ENCODE measurements around the gene ZNF442. TPM values are rescaled to one million over a fixed set of nuclear protein-coding genes. Genes with fewer than 3 reads are reported as not detected.
"Not testable (repeated sequence)": the region's sequence is repeated elsewhere in the genome, so short reads cannot be mapped to it uniquely, and the experiment has no call there.

The ZNF442 gene
- total RNA-seq, 1 experiment from 2014 or later, result not detected

DNA sequence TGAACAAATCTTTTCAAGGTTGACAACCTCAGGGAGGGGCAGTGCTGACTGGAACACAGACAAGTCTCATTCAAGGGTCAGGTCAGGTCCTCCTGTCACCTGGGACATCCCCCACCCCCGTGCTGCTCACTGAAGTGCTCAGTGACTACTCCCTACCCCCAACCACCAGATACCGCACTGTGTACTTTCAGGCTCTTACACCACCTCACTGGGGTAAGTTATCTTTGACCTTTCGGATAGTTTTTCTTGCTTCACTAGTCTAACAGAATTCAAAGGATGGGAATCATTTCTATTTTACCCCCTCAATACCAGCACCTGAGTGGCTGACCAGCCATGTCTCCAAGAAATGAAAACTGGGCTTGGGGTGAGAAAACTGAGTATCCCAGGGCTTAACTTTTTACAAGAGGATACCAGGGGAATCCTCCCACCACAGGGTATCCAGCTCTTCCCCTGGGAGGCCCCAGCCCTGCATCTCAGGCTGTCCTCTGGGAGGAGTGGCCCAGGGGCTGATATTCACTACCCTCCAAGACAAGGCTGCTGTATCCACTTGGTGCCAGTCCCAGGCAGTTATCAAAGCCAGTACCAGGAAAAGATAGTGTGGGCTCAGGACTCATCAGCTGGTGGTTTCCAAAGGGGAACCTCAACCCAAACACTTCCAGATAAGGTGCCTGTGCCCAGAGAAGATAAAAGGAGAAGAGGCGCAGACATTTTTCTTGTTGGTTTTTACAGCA is 34.1 kb downstream of the ZNF442 start:
- no peak for DNase-seq (ENCODE audit: extremely low read depth, low read depth)

DNA sequence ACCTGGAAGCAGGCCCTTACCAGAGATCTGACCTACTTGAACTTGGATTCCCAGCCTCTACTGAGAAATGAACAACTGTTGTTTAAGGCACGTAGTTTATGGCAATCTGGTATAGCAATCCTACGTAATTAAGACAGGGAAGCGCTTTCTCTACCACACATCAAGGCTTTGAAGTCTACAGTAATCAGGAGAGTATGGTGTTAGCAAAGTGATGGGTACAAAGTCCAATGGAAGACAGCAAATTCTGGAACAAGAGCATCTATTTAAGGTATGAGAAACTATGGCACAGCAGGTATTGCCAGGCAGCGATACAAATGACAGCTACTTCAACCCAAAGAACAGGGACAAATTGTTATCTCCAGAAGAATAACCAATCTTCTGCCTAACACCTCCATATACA is 35.1 kb downstream of the ZNF442 start:
- DNase-seq (ENCODE audit: extremely low read depth, low read depth), result no peak

DNA sequence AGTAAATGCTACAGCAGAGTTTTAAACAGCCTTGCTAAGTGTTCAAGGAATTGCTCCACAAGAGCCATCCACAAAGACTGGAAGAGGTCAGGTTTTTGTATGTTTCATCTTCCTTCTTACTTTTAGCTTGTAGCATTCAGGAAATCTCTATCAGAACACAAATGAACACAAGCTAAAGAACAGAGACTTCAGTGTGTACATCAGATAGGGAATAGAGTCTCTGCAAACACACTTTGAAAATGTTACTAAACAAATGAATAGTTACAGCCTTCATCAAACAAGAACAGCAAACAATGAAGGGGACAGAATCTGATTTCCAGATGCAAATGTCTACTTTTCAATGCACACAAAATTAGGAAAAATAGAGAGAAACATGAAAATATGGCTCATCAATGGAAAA is 39.8 kb downstream of the ZNF442 start:
- DNase-seq (ENCODE audit: extremely low read depth, low read depth), result no peak

DNA sequence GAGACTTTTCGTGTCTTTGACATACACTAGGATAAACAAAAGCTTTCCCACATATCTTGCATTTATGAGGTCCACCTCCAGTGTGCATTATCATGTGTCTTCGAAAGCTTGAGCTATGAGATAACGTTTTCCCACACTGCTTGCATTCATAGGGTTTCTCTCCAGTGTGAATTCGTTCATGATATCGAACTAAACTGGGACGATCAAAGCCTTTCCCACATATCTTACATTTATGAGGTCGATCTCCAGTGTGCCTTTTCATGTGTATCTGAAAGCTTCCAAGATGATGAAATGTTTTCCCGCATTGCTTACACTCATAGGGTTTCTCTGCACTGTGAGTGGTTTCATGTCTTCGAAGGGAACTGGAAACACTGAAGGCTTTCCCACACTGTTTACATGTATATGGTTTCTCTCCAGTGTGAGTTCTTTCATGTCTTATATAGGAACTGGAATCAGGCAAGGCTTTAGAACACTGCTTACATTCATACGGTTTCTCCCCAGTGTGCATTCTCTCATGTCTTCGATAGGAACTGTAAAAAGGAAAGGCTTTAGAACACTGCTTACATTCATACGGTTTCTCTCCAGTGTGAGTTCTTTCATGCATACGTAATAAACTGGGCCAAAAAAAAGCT is 46.6 kb downstream of the ZNF442 start:
- no peak for DNase-seq (ENCODE audit: extremely low read depth, low read depth)

DNA sequence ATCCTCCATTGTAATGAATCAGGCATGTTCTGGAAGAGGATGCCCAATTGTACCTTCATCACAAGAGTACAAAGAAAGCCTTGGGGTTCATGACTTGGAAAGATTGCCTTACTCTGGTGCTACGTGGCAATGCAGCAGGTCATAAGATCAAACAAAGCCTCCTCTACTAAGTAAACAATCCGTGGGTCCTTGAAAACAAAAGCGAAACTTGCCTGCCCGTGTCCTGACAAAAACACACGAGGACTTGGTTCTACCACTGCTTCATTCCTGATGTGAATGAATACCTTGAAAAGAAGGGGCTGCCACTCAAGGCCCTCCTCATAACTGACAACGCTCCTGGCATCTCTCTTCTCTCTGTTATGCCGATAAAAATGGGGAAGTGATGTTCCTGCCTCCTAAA is 50.9 kb downstream of the ZNF442 start:
- DNase-seq (ENCODE audit: extremely low read depth, low read depth), result no peak

DNA sequence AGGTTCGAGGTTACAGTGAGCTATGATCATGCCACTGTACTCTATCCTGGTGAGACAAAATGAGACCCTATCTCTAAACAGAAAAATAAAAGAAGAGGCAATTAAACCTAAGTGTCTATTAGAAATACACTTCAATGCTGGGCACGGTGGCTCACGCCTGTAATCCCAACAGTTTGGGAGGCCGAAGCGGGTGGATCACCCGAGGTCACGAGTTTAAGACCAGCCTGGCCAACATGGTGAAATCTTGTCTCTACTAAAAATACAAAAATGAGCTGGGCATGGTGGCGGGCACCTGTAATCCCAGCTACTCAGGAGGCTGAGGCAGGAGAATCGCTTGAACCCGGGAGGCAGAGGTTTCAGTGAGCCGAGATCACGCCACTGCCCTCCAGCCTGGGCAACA is 56.6 kb downstream of the ZNF442 start:
- not testable (repeated sequence) for DNase-seq (ENCODE audit: extremely low read depth, low read depth)

Small RNA genes lying within 50 kb of the gene (small RNA-seq; reads per million reads assigned to genes)
- 0 reads per million in 2 experiments for gene RPS29P23

Other genes starting within 250 kb of the ZNF442 start
- 0.75 and 1.7 TPM in 2 replicates for gene ZNF20, start 225.3 kb downstream of the ZNF442 start, total RNA-seq (2014; rRNA removed; shearing (Covaris generic))
- gene ZNF625, start 208.9 kb downstream of the ZNF442 start, total RNA-seq (2014; rRNA removed; shearing (Covaris generic)), result not detected in 2 replicates
- gene ZNF136, start 202.6 kb downstream of the ZNF442 start, total RNA-seq (2014; rRNA removed; shearing (Covaris generic)), result 3.7 and 3.9 TPM in 2 replicates
- 0.17 and 0.32 TPM in 2 replicates for gene ZNF44, start 70.8 kb downstream of the ZNF442 start, total RNA-seq (2014; rRNA removed; shearing (Covaris generic))
- gene ZNF563, start 32.0 kb downstream of the ZNF442 start, total RNA-seq (2014; rRNA removed; shearing (Covaris generic)), result not detected in 2 replicates
- 1.6 and 2.5 TPM in 2 replicates for gene ZNF799, start 35.6 kb upstream of the ZNF442 start, total RNA-seq (2014; rRNA removed; shearing (Covaris generic))
- gene ZNF443, start 75.3 kb upstream of the ZNF442 start, total RNA-seq (2014; rRNA removed; shearing (Covaris generic)), result 1.1 and 1.4 TPM in 2 replicates
- gene ZNF709, start 119.1 kb upstream of the ZNF442 start, total RNA-seq (2014; rRNA removed; shearing (Covaris generic)), result 0.15 TPM in 1 of 2 replicates, not detected in the other
- gene ZNF564, start 185.8 kb upstream of the ZNF442 start, total RNA-seq (2014; rRNA removed; shearing (Covaris generic)), result 3.5 and 4.1 TPM in 2 replicates
- gene ZNF490, start 245.1 kb upstream of the ZNF442 start, total RNA-seq (2014; rRNA removed; shearing (Covaris generic)), result 1.7 and 1.8 TPM in 2 replicates
- 14.3 and 15.2 TPM in 2 replicates for gene ZNF791, start 245.2 kb upstream of the ZNF442 start, total RNA-seq (2014; rRNA removed; shearing (Covaris generic))